Measurements from ENCODE around the gene PRTG.
"Not testable (repeated sequence)": the region's sequence is repeated elsewhere in the genome, so short reads cannot be mapped to it uniquely, and the experiment has no call there.

PRTG gene

GRCh38 chr15:55694652-55695150 is 48.3 kb downstream of the PRTG start:
- no peak for DNase-seq

- DNase-seq, result not testable (repeated sequence)
Measured at GRCh38 chr15:55693116-55693515, 49.8 kb downstream of the PRTG start.

DNA sequence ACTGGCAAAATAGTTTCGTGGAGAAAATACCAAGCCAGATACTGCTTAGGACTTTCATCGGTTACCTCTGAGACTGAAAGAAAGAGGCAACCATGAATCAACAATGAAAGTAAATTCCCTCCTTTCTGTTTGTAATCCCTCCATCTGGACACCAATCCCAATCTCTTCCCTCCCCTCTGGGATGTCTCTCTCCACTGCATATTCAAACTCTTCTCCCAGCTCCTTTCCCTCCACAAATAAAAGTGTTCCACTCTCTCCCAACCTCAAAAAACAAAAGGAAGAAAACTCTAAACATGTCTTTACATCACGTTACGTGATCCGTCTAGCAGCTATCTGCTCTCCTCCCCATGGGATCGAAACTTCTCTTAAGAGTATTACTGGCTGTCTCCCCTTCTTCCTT is 55.2 kb downstream of the PRTG start:
- DNase-seq, result no peak

- DNase-seq, result no peak
Measured at GRCh38 chr15:55685286-55685685, 57.7 kb downstream of the PRTG start.

- no peak for DNase-seq
Measured at GRCh38 chr15:55683376-55683775, 59.6 kb downstream of the PRTG start.

GRCh38 chr15:55681631-55682030 is 61.3 kb downstream of the PRTG start:
- no peak for DNase-seq

DNA sequence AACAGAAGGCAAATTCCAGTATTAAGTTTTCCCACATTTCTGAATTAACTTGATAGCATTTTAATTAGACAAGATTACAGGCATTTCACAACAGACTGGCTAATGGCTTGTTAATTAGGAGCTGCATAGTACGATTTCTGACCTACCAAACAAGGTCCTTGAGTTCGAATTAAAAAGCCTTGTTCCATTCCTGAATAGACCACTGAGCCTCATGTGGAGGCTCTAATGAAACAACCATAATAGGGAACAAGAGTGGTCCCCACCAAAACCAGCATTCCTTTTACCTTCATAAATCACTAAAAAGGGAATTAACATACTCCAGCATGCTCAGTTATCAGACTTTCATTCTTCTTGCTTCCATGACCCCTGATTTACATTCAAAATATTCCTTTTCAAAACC is 66.4 kb downstream of the PRTG start:
- no peak for DNase-seq

DNA sequence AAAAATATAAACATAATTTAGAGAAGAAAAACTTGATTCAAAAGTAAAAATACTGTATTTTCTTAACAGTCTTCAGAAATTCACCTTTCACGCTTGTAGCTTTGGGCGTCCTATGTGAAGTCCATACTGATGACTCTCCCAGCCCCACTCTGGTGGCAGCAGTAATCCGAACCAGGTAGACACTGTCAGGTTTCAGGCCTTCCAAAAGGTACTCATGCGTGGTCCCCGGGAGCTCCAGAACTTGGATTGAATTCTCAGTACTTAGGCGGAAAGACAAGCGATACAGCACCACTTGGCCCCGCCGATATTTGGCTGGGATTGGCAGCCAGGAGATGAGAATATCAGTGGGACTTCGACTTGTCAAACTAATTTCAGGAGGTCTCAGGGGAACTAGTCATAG is 69.7 kb downstream of the PRTG start:
- DNase-seq, result no peak

- no peak for DNase-seq
Measured at GRCh38 chr15:55669270-55669669, 73.7 kb downstream of the PRTG start.

DNA sequence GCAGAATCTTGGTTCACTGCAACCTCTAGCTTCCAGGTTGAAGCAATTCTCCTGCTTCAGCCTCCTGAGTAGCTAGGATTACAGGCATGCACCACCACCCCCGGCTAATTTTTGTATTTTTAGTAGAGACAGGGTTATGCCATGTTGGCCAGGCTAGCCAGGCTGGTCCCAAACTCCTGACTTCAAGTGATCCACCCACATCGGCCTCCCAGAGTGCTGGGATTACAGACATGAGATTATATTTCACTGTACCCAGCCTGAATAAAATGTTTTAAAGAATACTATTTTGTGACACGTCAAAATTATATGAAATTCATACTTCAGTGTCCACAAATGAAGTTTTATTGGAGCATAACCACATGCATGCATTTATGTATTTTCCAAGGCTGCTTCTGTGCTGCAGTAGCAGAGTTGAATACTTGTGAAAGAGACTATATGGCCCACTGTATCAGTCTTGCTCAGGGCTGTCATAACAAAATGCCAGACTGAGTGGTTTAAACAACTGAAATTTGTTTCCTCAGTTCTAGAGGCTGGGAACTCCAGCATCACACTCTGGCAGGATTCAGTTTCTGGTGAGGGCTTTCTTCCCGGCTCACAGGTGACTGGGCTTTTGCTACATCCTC is 77.2 kb downstream of the PRTG start:
- DNase-seq, result no peak

DNA sequence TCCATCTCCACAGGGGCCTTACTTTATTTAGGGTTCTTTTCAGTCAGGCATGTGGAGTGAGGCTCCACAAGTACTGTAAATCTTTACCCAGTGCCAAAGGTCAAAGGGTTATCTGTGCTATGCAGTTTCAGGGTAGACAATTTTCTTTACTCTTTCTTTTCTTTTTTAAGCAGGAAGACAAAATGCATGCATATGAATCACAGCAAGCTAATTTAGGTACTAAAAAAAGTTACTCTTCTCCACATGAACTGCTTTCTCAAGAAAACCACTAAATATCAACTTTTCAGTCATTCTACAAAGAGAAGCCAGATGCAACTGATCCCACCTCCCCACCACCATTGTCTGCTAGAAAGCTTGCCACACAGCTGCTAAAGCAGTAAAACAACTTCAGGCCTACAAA is 81.5 kb downstream of the PRTG start:
- no peak for DNase-seq

- no peak for DNase-seq
Measured at GRCh38 chr15:55660153-55660552, 82.8 kb downstream of the PRTG start.

GRCh38 chr15:55659481-55659880 is 83.5 kb downstream of the PRTG start:
- DNase-seq, result no peak

- DNase-seq, result no peak
Measured at GRCh38 chr15:55658886-55659285, 84.1 kb downstream of the PRTG start.

GRCh38 chr15:55654561-55655031 is 88.4 kb downstream of the PRTG start:
- DNase-seq, result no peak

GRCh38 chr15:55652909-55653495 is 90.0 kb downstream of the PRTG start:
- DNase-seq, result no peak

DNA sequence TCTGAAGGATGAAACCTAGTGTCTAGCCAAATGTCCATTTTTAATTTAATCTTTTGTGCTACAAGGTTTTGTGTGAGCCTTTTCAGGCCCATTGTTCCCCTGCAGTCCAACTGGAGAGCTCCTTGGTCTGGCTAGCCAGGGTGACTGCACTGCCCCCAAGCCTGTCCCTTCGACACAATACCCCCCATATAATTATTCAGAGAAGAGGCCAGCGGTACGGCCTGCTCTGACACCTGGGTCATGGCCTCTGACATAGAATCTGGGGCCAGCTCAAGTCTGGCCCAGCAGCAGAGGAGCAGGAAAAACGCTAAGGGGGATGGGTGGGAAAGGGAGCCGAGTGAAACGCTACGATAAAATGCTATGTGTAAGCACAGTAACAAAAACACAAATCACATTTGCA is 90.6 kb downstream of the PRTG start:
- no peak for DNase-seq

DNA sequence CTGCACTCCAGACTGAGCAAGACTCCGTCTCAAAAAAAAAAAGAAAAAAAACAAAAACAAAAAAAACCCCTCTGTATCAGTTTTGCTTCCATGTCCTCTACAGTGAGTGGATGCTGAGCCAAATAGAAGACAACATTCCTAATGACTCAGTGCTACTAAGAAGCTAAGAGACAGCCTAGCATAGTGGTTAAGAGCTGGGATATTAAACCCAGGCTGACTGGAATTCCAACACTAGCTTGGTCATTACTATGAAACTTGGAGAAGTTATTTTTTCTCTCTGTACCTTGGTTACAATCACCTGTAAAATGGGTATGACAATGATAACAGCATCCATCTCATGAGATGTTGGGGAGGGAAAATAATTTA is 93.9 kb downstream of the PRTG start:
- DNase-seq, result no peak

GRCh38 chr15:55638764-55639163 is 104.2 kb downstream of the PRTG start:
- no peak for DNase-seq

DNA sequence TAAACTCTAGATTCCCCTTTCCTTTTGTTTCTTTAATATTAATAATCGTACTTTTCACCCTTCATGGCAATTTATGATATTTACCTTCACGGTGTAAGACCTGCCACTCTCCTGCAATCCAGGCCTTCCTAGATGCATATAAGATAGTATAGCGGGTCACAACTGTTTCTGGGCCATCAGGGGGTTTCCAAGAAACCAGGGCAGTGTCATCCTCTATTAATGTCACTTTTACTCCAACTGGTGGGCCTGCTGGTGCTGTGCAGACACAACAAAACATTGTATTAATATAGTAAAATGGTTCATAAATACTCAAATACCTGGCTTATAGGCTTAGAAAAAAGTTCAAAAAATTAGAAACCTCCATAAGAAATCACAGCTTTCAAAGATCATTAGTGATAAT is 105.9 kb downstream of the PRTG start:
- no peak for DNase-seq

GRCh38 chr15:55633731-55634130 is 109.2 kb downstream of the PRTG start:
- DNase-seq, result no peak

GRCh38 chr15:55632434-55632833 is 110.5 kb downstream of the PRTG start:
- no peak for DNase-seq

GRCh38 chr15:55630858-55631257 is 112.1 kb downstream of the PRTG start:
- DNase-seq, result no peak

DNA sequence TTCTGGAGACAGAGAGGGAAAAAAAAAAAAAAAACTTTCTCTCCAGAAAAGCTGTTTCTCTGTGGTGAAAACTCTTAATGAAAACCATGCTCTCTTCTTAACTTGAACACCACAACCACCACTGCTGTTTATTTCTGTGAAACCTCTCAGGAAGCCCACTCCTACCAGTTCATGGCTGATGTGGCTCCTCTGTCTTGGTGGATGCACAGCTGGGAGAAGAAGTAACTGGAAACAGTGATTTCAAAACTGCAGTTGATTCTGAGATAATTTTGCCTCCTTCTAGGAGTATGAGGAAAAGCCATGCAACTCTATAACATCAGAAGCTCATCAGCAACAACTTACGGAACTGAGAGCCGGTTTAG is 114.6 kb downstream of the PRTG start:
- DNase-seq, result no peak

- DNase-seq, result no peak
Measured at GRCh38 chr15:55627730-55628368, 115.1 kb downstream of the PRTG start.

Measured in activated effector memory CD4-positive, alpha-beta T cell treated with Interleukin-2 at 50 U/mL for 16 hours (primary cell).